ENCODE results near the gene WDR86. TPM values are rescaled to one million over a fixed set of nuclear protein-coding genes. Genes with fewer than 3 reads are reported as not detected.
A peak's percentile ranks its signal among the peaks of the same experiment; 100 is the strongest.

WDR86 gene
- total RNA-seq, 1 experiment from 2014 or later, result not detected

GRCh38 chr7:151427705-151428377 lies 18.0 kb upstream of the WDR86 start:
- DNase-seq (ENCODE audit: low spot score), result peak; percentile 36

GRCh38 chr7:151426904-151427704 lies 17.3 kb upstream of the WDR86 start:
- no peak for DNase-seq (ENCODE audit: low spot score)

- peak; percentile 98 for DNase-seq (ENCODE audit: low spot score)
These were observed 16.6 kb upstream of the WDR86 start for GRCh38 chr7:151426441-151426903.

DNA sequence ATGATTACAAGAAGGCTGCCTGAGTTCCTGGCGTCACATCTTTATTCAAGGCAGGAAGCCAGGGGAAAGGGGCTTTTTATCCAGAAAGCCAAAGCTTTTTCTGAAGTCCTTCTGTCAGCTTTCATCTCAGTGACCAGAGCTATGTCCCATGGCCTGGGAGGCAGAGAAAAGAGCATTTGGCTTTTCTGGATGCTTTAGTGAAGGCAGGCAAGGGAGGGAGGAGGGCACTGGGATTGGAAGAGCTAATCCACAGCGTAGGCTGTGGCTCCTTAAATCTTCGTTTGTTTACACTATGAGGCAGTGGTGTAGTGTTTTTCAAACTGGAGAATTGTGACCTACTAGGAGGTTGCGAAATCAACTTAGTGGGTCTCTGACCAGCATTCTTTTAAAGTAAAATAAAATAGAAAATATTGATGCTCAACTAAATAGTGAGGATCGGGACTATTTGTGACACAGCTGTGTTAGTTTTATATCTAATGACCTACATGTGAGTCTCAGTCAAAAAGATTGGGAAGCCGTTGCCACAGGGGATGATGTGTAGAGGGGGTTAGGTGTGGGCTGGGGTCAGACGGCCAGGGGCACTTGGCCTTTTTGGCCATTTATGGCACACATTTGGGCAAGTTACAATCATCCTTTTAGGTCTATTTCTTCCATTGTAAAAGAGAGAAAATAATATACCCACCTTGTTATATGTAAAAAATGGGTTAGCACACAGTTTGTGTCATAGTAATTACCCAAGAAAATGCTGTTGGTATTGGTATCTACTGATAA lies 16.0 kb upstream of the WDR86 start:
- DNase-seq (ENCODE audit: low spot score), result peak; percentile 93

- peak; percentile 42 for DNase-seq (ENCODE audit: low spot score)
These were observed 15.0 kb upstream of the WDR86 start for GRCh38 chr7:151424799-151425198.

- DNase-seq (ENCODE audit: low spot score), result no peak
These were observed 14.1 kb upstream of the WDR86 start for GRCh38 chr7:151423936-151424335.

DNA sequence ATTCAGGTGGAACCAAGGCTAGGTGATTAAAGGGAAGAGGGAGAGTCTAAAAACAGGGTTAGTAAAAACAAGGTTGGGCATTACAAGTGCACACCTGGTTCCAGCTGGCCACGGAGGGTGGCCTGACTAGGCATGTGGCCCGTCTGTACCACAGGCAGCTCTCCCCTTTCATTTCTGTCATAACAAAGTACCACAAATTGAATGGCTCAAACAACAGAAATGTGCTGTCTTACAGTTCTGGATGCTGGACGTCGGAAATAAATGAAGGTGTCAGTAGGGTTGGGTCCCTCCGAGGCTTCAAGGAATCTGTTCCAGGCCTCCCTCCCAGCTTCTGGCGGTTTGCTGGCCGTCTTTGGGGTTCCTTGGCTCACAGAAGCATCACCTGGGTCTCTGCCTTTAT lies 13.4 kb upstream of the WDR86 start:
- DNase-seq (ENCODE audit: low spot score), result no peak

- DNase-seq (ENCODE audit: low spot score), result no peak
These were observed 12.4 kb upstream of the WDR86 start for GRCh38 chr7:151422212-151422611.

DNA sequence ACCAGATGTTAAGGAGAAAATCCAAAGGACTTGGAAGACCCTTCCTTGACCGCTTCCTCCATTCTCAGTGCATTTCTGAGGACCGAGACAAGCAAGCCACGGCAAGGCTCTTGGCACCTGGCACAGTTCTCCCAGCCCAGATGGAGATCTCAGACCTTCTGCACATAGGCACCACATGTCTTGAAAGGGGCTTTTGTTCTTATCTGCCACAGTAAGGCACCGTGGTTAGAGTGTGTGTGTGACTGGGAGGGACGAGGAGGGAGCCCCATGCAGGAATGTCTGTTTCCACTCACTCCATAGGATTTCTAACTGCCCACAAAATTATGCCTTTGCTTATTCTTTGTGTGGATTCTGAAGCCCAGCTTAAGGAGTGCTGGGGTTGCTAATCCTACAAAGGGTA lies 10.3 kb upstream of the WDR86 start:
- no peak for DNase-seq (ENCODE audit: low spot score)

DNA sequence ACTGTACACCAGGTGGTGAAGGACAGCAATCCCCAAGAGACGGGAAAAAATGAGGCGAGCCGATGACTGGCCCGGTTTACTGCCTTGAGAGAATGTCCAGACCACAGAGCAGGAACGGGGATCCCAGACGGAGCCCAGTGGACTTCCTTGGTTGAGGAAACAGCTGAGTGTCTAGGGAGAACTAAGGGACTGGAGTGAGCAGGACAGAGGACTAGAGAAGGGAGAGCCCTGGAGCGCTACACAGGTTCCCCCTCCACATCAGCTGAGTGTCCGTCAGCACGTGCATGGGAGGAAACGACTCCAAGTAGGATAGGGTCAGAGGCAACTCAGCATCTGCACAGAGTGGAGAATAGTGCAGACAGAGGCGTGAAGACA lies 7.1 kb upstream of the WDR86 start:
- no peak for DNase-seq (ENCODE audit: low spot score)

GRCh38 chr7:151416112-151416940 lies 6.5 kb upstream of the WDR86 start:
- no peak for DNase-seq (ENCODE audit: low spot score)

- no peak for DNase-seq (ENCODE audit: low spot score)
These were observed 5.7 kb upstream of the WDR86 start for GRCh38 chr7:151415375-151416105.

DNA sequence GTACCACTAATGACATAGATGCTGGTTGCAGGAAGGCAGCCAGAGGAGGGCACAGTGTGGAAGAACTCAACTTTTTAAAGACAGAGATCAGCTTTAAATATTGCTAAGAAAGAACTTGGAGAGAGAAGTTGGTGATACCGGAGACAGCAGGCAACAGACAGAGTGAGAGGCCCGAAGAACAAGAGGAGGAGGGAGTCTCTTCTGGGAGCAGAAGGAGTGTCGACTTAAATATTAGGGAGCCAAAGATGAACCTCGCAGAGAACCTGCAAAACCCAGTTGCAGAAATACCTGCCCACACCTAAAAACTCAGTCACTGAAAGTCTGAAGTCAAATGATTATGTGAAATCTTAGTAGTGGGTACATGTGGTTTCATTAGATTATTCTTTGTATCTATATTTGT lies 3.4 kb upstream of the WDR86 start:
- no peak for DNase-seq (ENCODE audit: low spot score)

GRCh38 chr7:151412318-151412717 lies 2.5 kb upstream of the WDR86 start:
- DNase-seq (ENCODE audit: low spot score), result no peak

GRCh38 chr7:151411551-151411950 lies 1.7 kb upstream of the WDR86 start:
- DNase-seq (ENCODE audit: low spot score), result no peak

DNA sequence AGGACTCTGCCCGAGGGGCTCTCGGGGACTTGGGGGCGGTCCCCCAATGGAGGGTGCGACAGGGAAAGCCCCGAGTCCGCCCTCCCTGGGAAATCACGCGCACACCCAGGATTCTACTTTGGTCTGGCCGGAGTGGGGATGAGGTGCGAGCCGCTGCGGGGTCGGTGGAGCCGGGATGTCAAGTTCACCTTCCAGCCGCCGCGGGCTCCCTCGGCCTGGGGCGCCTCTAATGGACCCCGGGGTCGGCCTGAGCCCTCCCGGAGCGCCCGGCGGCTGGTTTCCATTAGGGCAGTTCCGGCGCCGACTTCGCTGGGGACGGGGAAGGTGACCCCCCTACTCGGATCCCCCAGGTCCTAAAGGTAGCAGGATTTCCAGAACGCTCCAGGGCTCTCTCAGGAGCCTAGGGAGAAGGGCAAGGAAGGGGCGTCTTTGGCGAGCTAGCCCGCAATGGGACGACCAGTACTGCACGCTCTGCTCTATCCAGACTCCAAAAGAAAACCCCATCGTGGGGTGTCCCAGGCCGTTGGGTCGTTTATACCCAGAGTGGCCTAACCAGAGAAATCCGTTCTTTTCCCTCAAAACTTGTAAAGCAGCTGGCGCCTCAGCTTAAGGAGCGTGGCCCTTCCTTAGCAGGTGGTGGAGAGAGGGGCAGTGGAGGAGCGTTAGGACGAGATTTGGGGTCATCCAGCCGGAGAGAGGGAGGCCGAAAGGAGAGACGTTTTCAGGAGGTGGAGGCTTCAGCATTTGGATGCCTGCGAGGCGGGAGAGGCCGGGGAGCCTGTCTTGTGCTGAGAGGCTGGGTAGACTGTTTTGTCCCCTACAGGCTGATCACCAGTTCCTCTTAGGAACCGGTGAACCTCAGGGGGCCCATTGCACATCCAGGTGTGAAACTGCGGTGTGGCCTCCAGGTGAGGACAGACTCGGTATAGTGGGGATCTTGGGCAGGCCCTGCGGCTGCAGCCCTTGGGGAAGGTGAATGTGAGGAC lies 860 bp upstream of the WDR86 start:
- DNase-seq (ENCODE audit: low spot score), result no peak

- DNase-seq (ENCODE audit: low spot score), result no peak
These were observed 785 bp downstream of the WDR86 start for GRCh38 chr7:151408839-151409666.

- no peak for DNase-seq (ENCODE audit: low spot score)
These were observed 1.4 kb downstream of the WDR86 start for GRCh38 chr7:151408498-151408838.
